Stomach (tissue), 4 donors: Measurements from ENCODE around the gene ST8SIA6.

Experiments
- POLR2A ChIP-seq, 4 donors: fragments of 450-650 bp; IDR thresholded peaks; one replicate each; pipeline ENCODE4 v1.6.1; 2016; ENCODE audit warnings: antibody characterized with exemption in 4 of 4, control low read depth in 2 of 4, mild to moderate bottlenecking in 1 of 4, moderate library complexity in 1 of 4
- TF ChIP-seq, protein P1 (sequence below), 7 experiments: fragments of 450-650 bp in 4 of 7; fragments of 200-600 bp in 3 of 7; sonication (generic) in 3 of 7; IDR thresholded peaks; one replicate each; pipeline ENCODE4 v1.5.1; 2016 to 2019; ENCODE audit warnings: antibody characterized with exemption in 7 of 7, control low read depth in 2 of 7, mild to moderate bottlenecking in 1 of 7

DNA sequence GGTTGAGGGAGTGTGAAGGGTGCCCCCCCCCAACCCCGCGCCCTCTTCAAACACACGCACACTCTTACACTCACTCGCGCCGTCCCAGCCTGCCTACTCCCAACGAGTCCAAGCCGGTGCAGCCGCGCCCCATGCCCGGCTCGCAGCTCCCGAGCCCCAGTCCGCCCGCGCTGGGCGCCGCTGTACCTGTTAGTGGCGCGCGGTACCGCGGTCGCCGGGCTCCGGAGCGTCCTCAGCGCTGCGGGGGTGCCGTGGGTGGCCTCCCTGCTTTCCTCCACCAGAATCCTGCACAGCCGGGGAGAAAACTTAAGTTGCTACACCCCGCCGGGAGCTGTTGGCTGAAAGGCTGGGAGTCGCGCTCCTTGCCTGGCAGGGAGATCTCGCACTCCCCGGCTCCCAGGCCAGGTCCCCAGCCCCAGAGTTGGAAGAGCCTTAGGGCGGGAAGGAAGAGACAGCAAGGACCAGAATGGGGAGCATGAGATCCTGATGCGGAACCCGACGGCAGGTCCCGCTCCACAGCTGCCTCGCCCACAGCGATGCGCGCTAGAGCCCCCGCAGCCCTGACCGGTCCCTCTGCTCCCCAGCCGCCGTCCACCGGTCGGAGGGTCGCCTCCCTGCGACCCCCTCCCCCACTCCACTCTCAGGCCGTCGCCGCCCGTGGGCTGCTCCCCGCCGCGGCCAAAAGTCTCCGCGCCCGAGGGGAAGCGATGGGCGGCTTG is 863 bp downstream of the ST8SIA6 start:
- TF ChIP-seq, protein P1, sequence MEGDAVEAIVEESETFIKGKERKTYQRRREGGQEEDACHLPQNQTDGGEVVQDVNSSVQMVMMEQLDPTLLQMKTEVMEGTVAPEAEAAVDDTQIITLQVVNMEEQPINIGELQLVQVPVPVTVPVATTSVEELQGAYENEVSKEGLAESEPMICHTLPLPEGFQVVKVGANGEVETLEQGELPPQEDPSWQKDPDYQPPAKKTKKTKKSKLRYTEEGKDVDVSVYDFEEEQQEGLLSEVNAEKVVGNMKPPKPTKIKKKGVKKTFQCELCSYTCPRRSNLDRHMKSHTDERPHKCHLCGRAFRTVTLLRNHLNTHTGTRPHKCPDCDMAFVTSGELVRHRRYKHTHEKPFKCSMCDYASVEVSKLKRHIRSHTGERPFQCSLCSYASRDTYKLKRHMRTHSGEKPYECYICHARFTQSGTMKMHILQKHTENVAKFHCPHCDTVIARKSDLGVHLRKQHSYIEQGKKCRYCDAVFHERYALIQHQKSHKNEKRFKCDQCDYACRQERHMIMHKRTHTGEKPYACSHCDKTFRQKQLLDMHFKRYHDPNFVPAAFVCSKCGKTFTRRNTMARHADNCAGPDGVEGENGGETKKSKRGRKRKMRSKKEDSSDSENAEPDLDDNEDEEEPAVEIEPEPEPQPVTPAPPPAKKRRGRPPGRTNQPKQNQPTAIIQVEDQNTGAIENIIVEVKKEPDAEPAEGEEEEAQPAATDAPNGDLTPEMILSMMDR (IDR thresholded peaks at IDR 0.05), result no peak
- no peak for TF ChIP-seq POLR2A (IDR thresholded peaks at IDR 0.05)
